Osteoblast (primary cell): Measurements from ENCODE around the gene KIF24. TPM values are rescaled to one million over a fixed set of nuclear protein-coding genes. Genes with fewer than 3 reads are reported as not detected.
"Not testable (repeated sequence)": the region's sequence is repeated elsewhere in the genome, so short reads cannot be mapped to it uniquely, and the experiment has no call there.

ENCODE experiments used
- DNase-seq: peaks from one replicate; pipeline ENCODE4 v3.0.0; 2011; ENCODE audit warnings: low spot score, mixed read lengths; ENCODE audit not compliant: insufficient read length; ENCODE audit errors: missing footprints
- H2AFZ ChIP-seq: 2 replicates; pipeline ENCODE4 v1.6.0; 2011; ENCODE audit warnings: mild to moderate bottlenecking, low read length
- H3K27ac ChIP-seq: 2 replicates; pipeline ENCODE4 v1.5.1; 2011; ENCODE audit warnings: mild to moderate bottlenecking, low read depth, low read length, moderate library complexity
- H3K27me3 ChIP-seq: 2 replicates; pipeline ENCODE4 v1.6.0; 2012; ENCODE audit warnings: mild to moderate bottlenecking, control low read depth, inconsistent platforms, low read length, moderate library complexity; ENCODE audit not compliant: insufficient read depth
- H3K36me3 ChIP-seq: 2 replicates; pipeline ENCODE4 v1.5.1; 2011; ENCODE audit warnings: mild to moderate bottlenecking, low read length, control low read depth, moderate library complexity; ENCODE audit not compliant: insufficient read depth
- H3K4me1 ChIP-seq: 2 replicates; pipeline ENCODE4 v1.5.1; 2011; ENCODE audit warnings: mild to moderate bottlenecking, low read length, control low read depth, moderate library complexity; ENCODE audit not compliant: insufficient read depth
- H3K4me2 ChIP-seq: 2 replicates; pipeline ENCODE4 v1.6.0; 2011; ENCODE audit warnings: mild to moderate bottlenecking, low read length; ENCODE audit not compliant: insufficient read depth
- H3K4me3 ChIP-seq: fragments of 200-600 bp; sonication (generic); 3 replicates; pipeline ENCODE4 v1.5.1; 2012; ENCODE audit warnings: mild to moderate bottlenecking, low read length, inconsistent platforms; ENCODE audit not compliant: insufficient read depth
- H3K79me2 ChIP-seq: 2 replicates; pipeline ENCODE4 v1.6.0; 2012; ENCODE audit warnings: mild to moderate bottlenecking, low read length, control low read depth, inconsistent platforms; ENCODE audit not compliant: insufficient read depth
- H3K9me3 ChIP-seq: 2 replicates; pipeline ENCODE4 v1.5.1; 2011; ENCODE audit warnings: low read depth, low read length, control low read depth
- H4K20me1 ChIP-seq: 2 replicates; pipeline ENCODE4 v1.6.0; 2012; ENCODE audit warnings: mild to moderate bottlenecking, low read length, control low read depth; ENCODE audit not compliant: insufficient read depth
- CTCF ChIP-seq: IDR thresholded peaks from 2 replicates; pipeline ENCODE4 v1.5.1; 2011; ENCODE audit warnings: mild to moderate bottlenecking, low read depth, low read length, moderate library complexity; ENCODE audit errors: extremely low read depth
- total RNA-seq: library from RNA; depleted of rRNA; stranded (reverse); fragments of >200 nt; gene quantifications from 2 replicates; pipeline ENCODE4 v1.2.3, GENCODE V29; 2012

The KIF24 gene
- total RNA-seq, 1 donor = 1.8 TPM

- H3K79me2 ChIP-seq = peaks cover 5% of the 10 kb centered on the region
- no peaks in the 10 kb centered on the region for H3K27me3 ChIP-seq
- H3K36me3 ChIP-seq = peaks cover 39% of the 10 kb centered on the region
- no peak overlapping the region for H2AFZ ChIP-seq
- H3K4me3 ChIP-seq = no peak overlapping the region
- DNase-seq = no peak
- H3K27ac ChIP-seq = no peak overlapping the region
- no peak for TF ChIP-seq CTCF
- no peak overlapping the region for H3K4me2 ChIP-seq
- no peaks in the 10 kb centered on the region for H3K4me1 ChIP-seq
- H3K9me3 ChIP-seq = no peaks in the 10 kb centered on the region
- peaks cover 6% of the 10 kb centered on the region for H4K20me1 ChIP-seq
Measured at GRCh38 chr9:34343090-34343489, 14.0 kb upstream of the KIF24 start.

- H4K20me1 ChIP-seq = peaks cover 6% of the 10 kb centered on the region
- TF ChIP-seq CTCF = no peak
- no peak overlapping the region for H3K4me2 ChIP-seq
- H2AFZ ChIP-seq = no peak overlapping the region
- H3K4me1 ChIP-seq = no peaks in the 10 kb centered on the region
- H3K79me2 ChIP-seq = peaks cover 8% of the 10 kb centered on the region
- no peaks in the 10 kb centered on the region for H3K27me3 ChIP-seq
- peaks cover 43% of the 10 kb centered on the region for H3K36me3 ChIP-seq
- no peak overlapping the region for H3K27ac ChIP-seq
- no peak overlapping the region for H3K4me3 ChIP-seq
- H3K9me3 ChIP-seq = no peaks in the 10 kb centered on the region
- DNase-seq = no peak
Measured at GRCh38 chr9:34341659-34342295, 12.7 kb upstream of the KIF24 start.

DNA sequence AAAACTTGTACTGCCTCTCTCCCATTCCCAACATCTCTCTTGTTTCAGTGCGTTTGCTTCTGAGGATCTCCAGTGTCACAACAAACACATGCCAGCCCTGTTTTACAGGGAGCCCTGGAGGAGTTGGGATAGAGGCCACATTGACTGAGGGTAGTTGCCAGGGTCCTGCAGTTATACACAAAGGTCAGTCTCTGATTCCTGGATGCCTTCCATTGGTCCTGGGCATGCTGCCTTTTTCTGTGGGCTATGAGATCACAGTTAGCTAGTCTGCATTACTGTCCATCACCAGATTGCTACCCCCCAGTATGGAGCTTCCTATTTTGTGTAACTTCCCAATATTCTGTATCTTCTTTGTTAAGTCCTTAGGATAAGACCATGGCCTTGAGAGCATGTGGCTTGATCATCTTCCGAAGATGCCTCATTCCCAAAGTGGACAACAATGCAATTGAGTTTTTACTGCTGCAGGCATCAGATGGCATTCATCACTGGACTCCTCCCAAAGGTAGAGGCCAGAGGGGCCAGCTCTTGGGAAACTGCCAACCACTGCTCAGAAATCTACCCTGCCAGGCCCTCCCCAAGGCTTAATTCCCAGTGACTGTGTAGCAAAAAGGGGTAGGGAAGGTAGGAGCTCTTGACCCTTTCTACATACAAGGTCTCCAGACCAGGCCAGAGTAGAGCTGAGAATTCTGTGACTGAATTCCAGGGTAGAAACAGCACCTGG, 9.8 kb upstream of the KIF24 start:
- Histone ChIP-seq H3K36me3 (peaks cover 41% of the 10 kb centered on the region), H3K9me3 (no peaks in the 10 kb centered on the region), H3K79me2 (peaks cover 33% of the 10 kb centered on the region), H3K4me3 (no peak overlapping the region), H3K4me1 (no peaks in the 10 kb centered on the region), H3K27me3 (no peaks in the 10 kb centered on the region), H3K27ac (no peak overlapping the region), H4K20me1 (peaks cover 9% of the 10 kb centered on the region), H2AFZ (no peak overlapping the region), H3K4me2 (no peak overlapping the region)
- TF ChIP-seq CTCF = no peak
- no peak for DNase-seq

GRCh38 chr9:34338079-34338478, 9.0 kb upstream of the KIF24 start:
- H3K27ac ChIP-seq, H3K4me2 ChIP-seq, H3K4me1 ChIP-seq, H3K9me3 ChIP-seq, H3K4me3 ChIP-seq, H2AFZ ChIP-seq, DNase-seq, H3K27me3 ChIP-seq: not testable (repeated sequence)
- H4K20me1 ChIP-seq = peaks cover 15% of the 10 kb centered on the region
- H3K79me2 ChIP-seq = peaks cover 40% of the 10 kb centered on the region
- H3K36me3 ChIP-seq = peaks cover 35% of the 10 kb centered on the region
